KOPT-K1 (cell line): Measurements from ENCODE around the gene TYSND1.
"Not testable (repeated sequence)": the region's sequence is repeated elsewhere in the genome, so short reads cannot be mapped to it uniquely, and the experiment has no call there.

Source experiments
- H3K27ac ChIP-seq: fragments of 200-600 bp; sonication (generic); 2 replicates; pipeline ENCODE4 v1.5.1; 2016; ENCODE audit warnings: antibody characterized with exemption, mild to moderate bottlenecking, low read depth, low read length; ENCODE audit not compliant: poor library complexity, severe bottlenecking
- H3K36me3 ChIP-seq: fragments of 200-600 bp; sonication (generic); 2 replicates; pipeline ENCODE4 v1.5.1; 2017; ENCODE audit warnings: antibody characterized with exemption, mild to moderate bottlenecking, low read length, moderate library complexity; ENCODE audit not compliant: insufficient read depth
- H3K9me3 ChIP-seq: fragments of 200-600 bp; sonication (generic); 2 replicates; pipeline ENCODE4 v1.5.1; 2017; ENCODE audit warnings: antibody characterized with exemption, low read length, mild to moderate bottlenecking; ENCODE audit not compliant: insufficient read depth, poor library complexity, severe bottlenecking

The TYSND1 gene

GRCh38 chr10:70175516-70175915, 29.0 kb upstream of the TYSND1 start:
- H3K36me3 ChIP-seq, result no peaks in the 10 kb centered on the region
- peaks cover 6% of the 10 kb centered on the region for H3K9me3 ChIP-seq
- no peak overlapping the region for H3K27ac ChIP-seq

- H3K36me3 ChIP-seq, result no peaks in the 10 kb centered on the region
These were observed 27.7 kb upstream of the TYSND1 start for GRCh38 chr10:70174058-70174741.

GRCh38 chr10:70169649-70170364, 23.3 kb upstream of the TYSND1 start:
- Histone ChIP-seq H3K9me3 (no peaks in the 10 kb centered on the region), H3K36me3 (peaks cover 34% of the 10 kb centered on the region), H3K27ac (peak overlapping the region; percentile 82)

More at GRCh38 chr10:70174058-70174741, 27.7 kb upstream of the TYSND1 start:
- Histone ChIP-seq H3K9me3 (no peaks in the 10 kb centered on the region), H3K27ac (no peak overlapping the region)

GRCh38 chr10:70169011-70169410, 22.5 kb upstream of the TYSND1 start:
- Histone ChIP-seq H3K36me3 (peaks cover 38% of the 10 kb centered on the region), H3K9me3 (no peaks in the 10 kb centered on the region), H3K27ac (peak overlapping the region; percentile 82)

GRCh38 chr10:70167246-70167645, 20.7 kb upstream of the TYSND1 start:
- Histone ChIP-seq H3K36me3 (peaks cover 45% of the 10 kb centered on the region), H3K27ac (no peak overlapping the region), H3K9me3 (no peaks in the 10 kb centered on the region)

- Histone ChIP-seq H3K27ac (no peak overlapping the region), H3K36me3 (peaks cover 52% of the 10 kb centered on the region), H3K9me3 (no peaks in the 10 kb centered on the region)
These were observed 19.9 kb upstream of the TYSND1 start for GRCh38 chr10:70166394-70166793.

GRCh38 chr10:70164163-70164562, 17.7 kb upstream of the TYSND1 start:
- Histone ChIP-seq H3K36me3 (peaks cover 75% of the 10 kb centered on the region), H3K27ac (no peak overlapping the region), H3K9me3 (no peaks in the 10 kb centered on the region)

GRCh38 chr10:70163448-70163847, 16.9 kb upstream of the TYSND1 start:
- Histone ChIP-seq H3K9me3 (no peaks in the 10 kb centered on the region), H3K36me3 (peaks cover 81% of the 10 kb centered on the region), H3K27ac (no peak overlapping the region)

- H3K27ac ChIP-seq, result no peak overlapping the region
These were observed 16.3 kb upstream of the TYSND1 start for GRCh38 chr10:70162892-70163201.

GRCh38 chr10:70162151-70162891, 15.8 kb upstream of the TYSND1 start:
- no peak overlapping the region for H3K27ac ChIP-seq
- no peaks in the 10 kb centered on the region for H3K9me3 ChIP-seq
- H3K36me3 ChIP-seq, result peaks cover 81% of the 10 kb centered on the region

More at GRCh38 chr10:70162892-70163201, 16.3 kb upstream of the TYSND1 start:
- Histone ChIP-seq H3K36me3 (peaks cover 81% of the 10 kb centered on the region), H3K9me3 (no peaks in the 10 kb centered on the region)

- Histone ChIP-seq H3K9me3 (no peaks in the 10 kb centered on the region), H3K27ac (no peak overlapping the region), H3K36me3 (peaks cover 81% of the 10 kb centered on the region)
These were observed 14.3 kb upstream of the TYSND1 start for GRCh38 chr10:70160798-70161197.

- peaks cover 88% of the 10 kb centered on the region for H3K36me3 ChIP-seq
- not testable (repeated sequence) for H3K27ac ChIP-seq, H3K9me3 ChIP-seq
These were observed 12.9 kb upstream of the TYSND1 start for GRCh38 chr10:70159366-70159765.

GRCh38 chr10:70158113-70158512, 11.6 kb upstream of the TYSND1 start:
- H3K36me3 ChIP-seq, result peaks cover 90% of the 10 kb centered on the region
- H3K27ac ChIP-seq, result no peak overlapping the region
- no peaks in the 10 kb centered on the region for H3K9me3 ChIP-seq

GRCh38 chr10:70155255-70155838, 8.8 kb upstream of the TYSND1 start:
- Histone ChIP-seq H3K9me3 (no peaks in the 10 kb centered on the region), H3K27ac (no peak overlapping the region), H3K36me3 (peaks cover 100% of the 10 kb centered on the region)

- no peak overlapping the region for H3K27ac ChIP-seq
These were observed 2.0 kb upstream of the TYSND1 start for GRCh38 chr10:70148516-70148915.

More at GRCh38 chr10:70148516-70148915, 2.0 kb upstream of the TYSND1 start:
- H3K9me3 ChIP-seq, result no peaks in the 10 kb centered on the region
- H3K36me3 ChIP-seq, result peaks cover 55% of the 10 kb centered on the region
